22Rv1 (cell line): ENCODE data around the gene TMEM229A.

Experiments used
- ZFX ChIP-seq: fragments of 450-650 bp; IDR thresholded peaks from 2 replicates; pipeline ENCODE4 v1.6.1; 2017; ENCODE audit warnings: antibody characterized with exemption, borderline replicate concordance
- TF ChIP-seq, protein P1 (sequence below): fragments of 450-650 bp; IDR thresholded peaks from 2 replicates; pipeline ENCODE4 v1.5.1; 2017; ENCODE audit warnings: mild to moderate bottlenecking

DNA sequence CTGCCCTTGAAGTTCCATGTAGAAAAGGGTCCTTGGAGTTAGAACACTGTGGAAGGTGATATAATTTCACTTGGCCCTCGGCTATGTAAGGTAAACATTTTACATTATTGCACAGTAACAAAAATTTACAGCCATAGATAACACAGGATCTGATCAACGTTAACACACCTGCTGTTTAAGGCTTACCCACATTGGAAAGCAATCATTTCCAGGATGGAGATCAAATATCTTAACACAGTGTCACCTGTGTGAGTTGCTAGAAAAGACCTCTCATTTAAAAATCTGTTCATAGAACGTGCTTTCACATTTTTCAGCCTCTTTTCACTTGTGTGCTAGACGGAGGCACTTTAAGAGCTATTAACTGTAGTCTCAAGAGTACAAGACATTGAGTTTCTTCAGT is 1.9 kb downstream of the TMEM229A start:
- TF ChIP-seq, protein P1, sequence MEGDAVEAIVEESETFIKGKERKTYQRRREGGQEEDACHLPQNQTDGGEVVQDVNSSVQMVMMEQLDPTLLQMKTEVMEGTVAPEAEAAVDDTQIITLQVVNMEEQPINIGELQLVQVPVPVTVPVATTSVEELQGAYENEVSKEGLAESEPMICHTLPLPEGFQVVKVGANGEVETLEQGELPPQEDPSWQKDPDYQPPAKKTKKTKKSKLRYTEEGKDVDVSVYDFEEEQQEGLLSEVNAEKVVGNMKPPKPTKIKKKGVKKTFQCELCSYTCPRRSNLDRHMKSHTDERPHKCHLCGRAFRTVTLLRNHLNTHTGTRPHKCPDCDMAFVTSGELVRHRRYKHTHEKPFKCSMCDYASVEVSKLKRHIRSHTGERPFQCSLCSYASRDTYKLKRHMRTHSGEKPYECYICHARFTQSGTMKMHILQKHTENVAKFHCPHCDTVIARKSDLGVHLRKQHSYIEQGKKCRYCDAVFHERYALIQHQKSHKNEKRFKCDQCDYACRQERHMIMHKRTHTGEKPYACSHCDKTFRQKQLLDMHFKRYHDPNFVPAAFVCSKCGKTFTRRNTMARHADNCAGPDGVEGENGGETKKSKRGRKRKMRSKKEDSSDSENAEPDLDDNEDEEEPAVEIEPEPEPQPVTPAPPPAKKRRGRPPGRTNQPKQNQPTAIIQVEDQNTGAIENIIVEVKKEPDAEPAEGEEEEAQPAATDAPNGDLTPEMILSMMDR = no peak
- TF ChIP-seq ZFX = no peak
